ENCODE measurements around the gene CPA1. TPM values are rescaled to one million over a fixed set of nuclear protein-coding genes. Genes with fewer than 3 reads are reported as not detected.

CPA1 gene
- total RNA-seq, 4 donors from 2014 or later: not detected

- Histone ChIP-seq H3K27me3 (no peaks in the 10 kb centered on the region), H3K4me3 (no peak overlapping the region), H3K36me3 (no peaks in the 10 kb centered on the region), H3K27ac (replicated peaks in 1 of 4) (peak overlapping the region in 3 of 4 donors; percentile 25 to 53 (median 30)), H3K9me3 (no peaks in the 10 kb centered on the region), H3K4me1 (no peaks in the 10 kb centered on the region)
- TF ChIP-seq EP300 (IDR thresholded peaks at IDR 0.05) (no peak), CTCF (IDR thresholded peaks at IDR 0.05) (no peak), POLR2AphosphoS5 (IDR thresholded peaks at IDR 0.05) (no peak), POLR2A (IDR thresholded peaks at IDR 0.05; ENCODE audit: low read depth) (no peak)
- intact Hi-C loops (cut with DNase I): no loop called here
- WGBS: 53% methylated on average over 5 of the region's 5 CpGs
- DNase-seq (ENCODE audit: extremely low spot score): peak; percentile 70
Measured at GRCh38 chr7:130393101-130393561, 12.8 kb downstream of the CPA1 start.

GRCh38 chr7:130393841-130394411 is 13.6 kb downstream of the CPA1 start:
- no peaks in the 10 kb centered on the region for H3K36me3 ChIP-seq
- H3K4me1 ChIP-seq: no peaks in the 10 kb centered on the region
- H3K27ac ChIP-seq (replicated peaks in 1 of 4): no peak overlapping the region
- H3K4me3 ChIP-seq: no peak overlapping the region
- H3K27me3 ChIP-seq: no peaks in the 10 kb centered on the region
- TF ChIP-seq POLR2AphosphoS5 (IDR thresholded peaks at IDR 0.05): no peak
- no peak for TF ChIP-seq POLR2A (IDR thresholded peaks at IDR 0.05; ENCODE audit: low read depth)
- TF ChIP-seq CTCF (IDR thresholded peaks at IDR 0.05): no peak
- TF ChIP-seq EP300 (IDR thresholded peaks at IDR 0.05): no peak
- peak; percentile 60 for DNase-seq (ENCODE audit: extremely low spot score)
- intact Hi-C loops (cut with DNase I): no loop called here
- WGBS: 79% methylated on average over 10 of the region's 10 CpGs
- no peaks in the 10 kb centered on the region for H3K9me3 ChIP-seq

GRCh38 chr7:130394421-130395195 is 14.3 kb downstream of the CPA1 start:
- DNase-seq (ENCODE audit: extremely low spot score): peak; percentile 47
- Histone ChIP-seq H3K27me3 (no peaks in the 10 kb centered on the region), H3K27ac (replicated peaks in 1 of 4) (no peak overlapping the region), H3K36me3 (no peaks in the 10 kb centered on the region), H3K9me3 (no peaks in the 10 kb centered on the region), H3K4me3 (no peak overlapping the region), H3K4me1 (no peaks in the 10 kb centered on the region)
- 87% methylated on average over 7 of the region's 7 CpGs for WGBS
- TF ChIP-seq POLR2AphosphoS5 (IDR thresholded peaks at IDR 0.05): no peak
- no peak for TF ChIP-seq POLR2A (IDR thresholded peaks at IDR 0.05; ENCODE audit: low read depth)
- TF ChIP-seq EP300 (IDR thresholded peaks at IDR 0.05): no peak
- TF ChIP-seq CTCF (IDR thresholded peaks at IDR 0.05): no peak
- intact Hi-C loops (cut with DNase I): no loop called here

GRCh38 chr7:130395421-130395820 is 15.1 kb downstream of the CPA1 start:
- H3K27ac ChIP-seq (replicated peaks in 1 of 4): no peak overlapping the region
- no peaks in the 10 kb centered on the region for H3K4me1 ChIP-seq
- TF ChIP-seq POLR2A (IDR thresholded peaks at IDR 0.05; ENCODE audit: low read depth) (no peak), CTCF (IDR thresholded peaks at IDR 0.05) (no peak), POLR2AphosphoS5 (IDR thresholded peaks at IDR 0.05) (no peak), EP300 (IDR thresholded peaks at IDR 0.05) (no peak)
- WGBS: 78% methylated on average over 5 of the region's 5 CpGs
- no peak overlapping the region for H3K4me3 ChIP-seq
- intact Hi-C loops (cut with DNase I): no loop called here
- no peak for DNase-seq (ENCODE audit: extremely low spot score)
- H3K36me3 ChIP-seq: peaks cover 0 to 2% (median under 1%) of the 10 kb centered on the region in 4 donors
- no peaks in the 10 kb centered on the region for H3K27me3 ChIP-seq
- no peaks in the 10 kb centered on the region for H3K9me3 ChIP-seq
